HG03558 (cell line): ENCODE results near the gene CCS.
"Not testable (repeated sequence)": the region's sequence is repeated elsewhere in the genome, so short reads cannot be mapped to it uniquely, and the experiment has no call there.

Experiments
- ATAC-seq: cut with Tn5 transposase; IDR thresholded peaks from one replicate; pipeline ENCODE4 v1.9.1; 2021; ENCODE audit warnings: moderate number of reproducible peaks; ENCODE audit not compliant: unreplicated experiment; ENCODE audit errors: extremely low read depth

Gene CCS

DNA sequence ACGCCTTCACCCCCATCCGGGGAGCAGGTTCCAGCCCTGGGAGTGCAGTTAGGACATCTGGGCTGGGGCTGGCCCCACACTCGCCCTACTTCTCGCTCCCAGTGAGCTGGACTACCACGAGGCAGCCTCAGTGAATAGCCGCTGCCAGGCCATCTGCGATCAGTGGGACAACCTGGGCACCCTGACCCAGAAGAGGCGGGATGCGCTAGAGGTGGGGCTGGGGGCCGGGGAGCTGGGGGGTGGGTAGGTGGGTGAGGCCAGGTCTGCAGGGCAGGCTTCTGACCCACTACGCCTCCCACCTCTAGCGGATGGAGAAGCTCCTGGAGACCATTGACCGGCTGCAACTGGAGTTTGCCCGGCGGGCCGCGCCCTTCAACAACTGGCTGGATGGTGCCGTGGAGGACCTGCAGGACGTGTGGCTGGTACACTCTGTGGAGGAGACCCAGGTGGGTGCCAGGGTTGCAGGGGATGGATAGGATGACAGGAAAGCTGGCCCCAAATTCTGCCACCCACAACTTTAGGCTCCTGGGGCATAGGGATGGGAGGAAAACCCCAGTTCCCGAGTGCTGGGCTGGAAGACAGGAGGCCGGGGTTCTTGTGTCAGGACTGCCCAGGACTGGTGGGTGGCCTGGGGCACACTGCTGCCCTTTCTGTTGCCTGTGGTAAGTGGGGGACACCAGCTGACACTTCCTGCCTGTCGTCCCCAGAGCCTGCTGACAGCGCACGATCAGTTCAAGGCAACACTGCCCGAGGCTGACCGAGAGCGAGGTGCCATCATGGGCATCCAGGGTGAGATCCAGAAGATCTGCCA lies 32.9 kb upstream of the CCS start:
- ATAC-seq: no peak

DNA sequence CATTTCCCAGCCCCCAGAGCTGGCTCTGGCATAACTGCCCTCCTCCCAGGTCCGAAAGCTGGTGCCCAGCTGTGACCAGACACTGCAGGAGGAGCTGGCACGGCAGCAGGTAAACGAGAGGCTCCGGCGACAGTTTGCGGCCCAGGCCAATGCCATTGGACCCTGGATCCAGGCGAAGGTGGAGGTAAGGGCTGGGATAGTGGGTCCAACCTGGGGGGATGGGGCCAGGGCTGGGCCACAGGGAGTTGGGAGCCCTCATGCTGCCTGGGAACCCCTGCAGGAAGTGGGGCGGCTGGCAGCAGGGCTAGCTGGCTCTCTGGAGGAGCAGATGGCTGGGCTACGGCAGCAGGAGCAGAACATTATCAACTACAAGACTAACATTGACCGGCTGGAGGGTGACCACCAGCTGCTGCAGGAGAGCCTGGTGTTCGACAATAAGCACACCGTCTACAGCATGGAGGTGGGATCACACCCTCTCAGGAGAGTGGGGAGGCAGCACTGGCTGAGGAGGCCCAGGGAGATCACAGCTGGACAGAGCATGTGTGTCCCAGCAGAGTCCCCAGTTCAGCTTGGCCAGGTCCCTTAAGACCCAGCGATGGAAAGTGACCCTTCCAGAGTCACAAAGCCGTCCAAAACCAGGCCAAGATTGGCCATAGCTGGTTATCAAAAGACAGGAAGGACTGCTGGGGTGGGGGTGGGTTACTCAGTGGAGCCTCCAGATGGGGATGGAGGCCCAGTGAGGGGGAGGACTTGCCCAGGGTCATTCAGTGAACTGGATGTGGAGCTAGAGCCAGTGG lies 31.6 kb upstream of the CCS start:
- ATAC-seq: no peak

DNA sequence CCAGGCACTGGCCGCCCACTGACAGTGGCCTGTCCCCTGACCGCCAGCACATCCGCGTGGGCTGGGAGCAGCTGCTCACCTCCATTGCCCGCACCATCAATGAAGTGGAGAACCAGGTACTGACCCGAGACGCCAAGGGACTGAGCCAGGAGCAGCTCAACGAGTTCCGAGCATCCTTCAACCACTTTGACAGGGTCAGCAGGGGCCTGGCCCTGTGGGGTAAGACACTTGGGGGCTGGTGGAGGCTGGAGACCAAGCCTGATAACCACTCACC lies 31.1 kb upstream of the CCS start:
- ATAC-seq: no peak

DNA sequence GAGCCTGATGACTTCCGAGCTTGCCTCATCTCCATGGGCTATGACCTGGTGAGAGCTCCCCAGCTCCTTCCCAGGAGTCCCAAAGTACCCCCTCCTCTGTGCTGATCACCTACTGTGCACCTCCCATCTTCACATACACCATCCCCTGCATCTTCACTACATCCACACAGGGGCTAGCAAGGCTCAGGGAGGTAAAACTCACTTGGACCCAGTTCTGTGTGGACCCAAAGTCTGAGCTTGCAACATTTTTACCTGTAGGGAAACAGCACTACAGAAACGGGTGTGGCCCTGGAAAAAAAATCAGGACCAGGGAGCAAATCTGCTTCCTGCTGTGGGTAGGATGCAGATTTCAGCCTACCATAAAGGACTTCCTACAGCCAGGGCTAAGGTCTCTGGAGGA lies 30.7 kb upstream of the CCS start:
- no peak for ATAC-seq

DNA sequence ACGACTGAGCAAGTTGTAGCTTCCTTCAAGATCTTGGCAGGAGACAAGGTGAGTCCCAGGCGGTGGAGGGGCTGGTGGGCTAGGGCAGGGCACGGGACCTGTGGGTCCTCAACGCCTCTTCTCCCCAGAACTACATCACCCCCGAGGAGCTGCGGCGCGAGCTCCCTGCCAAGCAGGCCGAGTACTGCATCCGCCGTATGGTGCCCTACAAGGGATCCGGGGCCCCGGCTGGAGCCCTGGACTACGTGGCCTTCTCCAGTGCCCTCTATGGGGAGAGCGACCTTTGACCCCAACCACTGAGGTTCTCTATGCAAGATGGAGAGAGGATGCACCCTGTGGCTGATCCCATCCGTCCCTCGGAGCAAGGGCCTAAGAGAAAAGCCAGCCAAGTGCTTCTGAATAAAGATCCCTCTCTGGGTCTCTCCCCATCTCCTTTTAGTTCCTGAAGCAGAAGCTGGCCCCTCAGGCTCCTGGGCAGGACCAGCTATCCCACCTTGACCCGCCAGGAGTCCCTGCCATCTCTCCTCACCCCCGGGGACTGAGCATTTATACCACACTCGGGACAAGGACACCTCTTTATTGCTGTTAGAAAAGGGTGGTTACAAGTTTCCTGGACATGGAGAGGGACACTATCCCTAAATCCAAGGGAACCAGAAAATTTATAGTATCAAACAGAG lies 29.9 kb upstream of the CCS start:
- no peak for ATAC-seq

DNA sequence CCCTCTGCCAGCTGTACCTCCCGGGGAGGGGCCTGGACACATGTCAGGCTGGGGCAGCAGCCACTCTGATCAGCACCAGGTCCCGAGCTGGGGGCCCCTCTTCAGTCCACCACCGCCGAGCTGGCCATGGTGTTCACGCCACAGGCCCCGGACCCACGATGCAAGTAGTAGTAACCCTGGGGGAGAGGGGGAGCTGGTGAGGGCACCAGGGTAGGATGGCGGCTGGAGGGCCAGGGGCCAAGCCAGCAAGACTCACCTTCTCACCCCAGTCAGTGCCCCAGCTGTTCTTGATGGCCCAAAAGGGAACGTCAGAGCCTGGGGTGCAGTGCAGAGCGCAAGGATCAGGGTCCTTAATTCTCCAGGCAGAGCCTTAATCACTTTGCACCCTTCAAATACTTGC lies 29.2 kb upstream of the CCS start:
- no peak for ATAC-seq

DNA sequence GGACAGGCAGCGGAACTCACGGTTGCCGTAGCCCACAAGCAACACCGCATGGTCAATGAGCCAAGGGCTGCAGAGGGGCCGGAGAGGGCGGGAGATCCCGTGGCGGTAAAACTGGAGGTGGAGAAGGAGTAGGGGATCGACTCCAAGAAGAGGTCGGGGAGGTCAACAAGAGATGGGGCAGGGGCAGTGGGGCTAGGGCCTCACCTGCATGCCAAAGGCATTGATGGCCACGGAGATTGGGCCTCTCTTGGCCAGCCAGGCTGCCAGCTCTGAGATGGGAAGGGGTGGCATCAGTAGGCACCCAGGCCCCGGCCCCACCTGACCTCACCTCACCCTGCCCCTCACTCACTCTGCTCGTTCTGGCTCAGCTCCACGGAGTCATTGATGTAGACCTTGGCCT lies 28.4 kb upstream of the CCS start:
- no peak for ATAC-seq

DNA sequence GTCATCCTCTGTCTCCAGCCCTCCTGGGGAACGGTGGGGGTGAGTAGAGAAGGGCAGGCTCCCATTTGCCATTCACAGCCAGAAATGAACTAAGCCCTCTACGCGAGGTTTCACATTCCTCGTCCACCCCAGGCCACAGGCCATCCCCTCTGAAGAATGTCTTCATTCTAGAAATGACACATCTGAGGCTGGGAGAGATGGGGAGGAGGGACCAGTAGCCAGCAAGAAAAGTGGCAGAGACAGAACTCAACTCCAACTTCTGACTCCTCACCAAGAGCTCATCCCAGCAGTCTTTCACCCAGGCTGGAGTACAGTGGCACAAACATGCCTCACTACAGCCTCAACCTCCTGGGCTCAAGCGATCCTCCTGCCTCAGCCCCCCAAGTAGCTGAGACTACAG lies 28.0 kb upstream of the CCS start:
- ATAC-seq: no peak

DNA sequence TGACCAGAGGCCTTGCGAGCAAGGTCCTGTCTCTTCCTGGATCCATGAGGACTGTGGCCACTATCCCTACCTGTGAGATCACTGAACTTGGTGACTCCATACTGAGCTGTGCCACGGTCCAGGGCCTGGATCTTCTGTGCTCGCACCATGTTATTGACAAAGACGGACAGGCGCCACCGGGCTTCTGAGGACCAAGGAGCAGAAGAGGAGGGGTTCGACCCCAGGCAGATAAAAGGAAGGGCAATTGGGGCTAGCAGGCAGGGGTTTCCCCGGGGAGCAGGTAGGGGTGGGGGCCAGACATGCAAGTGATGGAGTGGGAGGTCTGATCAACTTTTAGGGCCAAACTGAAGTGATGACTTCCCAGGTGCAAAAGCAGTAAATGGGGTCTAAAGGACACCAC lies 26.8 kb upstream of the CCS start:
- no peak for ATAC-seq

DNA sequence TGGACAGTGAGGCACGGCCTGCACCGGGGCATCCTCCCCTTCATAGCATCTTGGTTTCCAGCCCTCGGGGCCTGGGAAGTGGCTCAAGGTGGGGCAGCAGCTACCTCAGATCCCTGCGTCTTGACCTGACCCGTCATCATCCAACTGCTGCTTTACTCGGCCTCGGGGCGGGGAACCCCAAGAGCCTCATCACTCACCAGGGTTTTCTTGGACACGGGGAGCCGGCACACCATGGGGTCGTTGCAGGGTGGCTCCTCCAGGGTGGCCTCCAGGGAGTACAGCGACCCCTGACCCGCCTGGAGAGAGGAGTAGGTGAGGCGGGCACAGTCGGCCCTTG lies 25.2 kb upstream of the CCS start:
- ATAC-seq: no peak

DNA sequence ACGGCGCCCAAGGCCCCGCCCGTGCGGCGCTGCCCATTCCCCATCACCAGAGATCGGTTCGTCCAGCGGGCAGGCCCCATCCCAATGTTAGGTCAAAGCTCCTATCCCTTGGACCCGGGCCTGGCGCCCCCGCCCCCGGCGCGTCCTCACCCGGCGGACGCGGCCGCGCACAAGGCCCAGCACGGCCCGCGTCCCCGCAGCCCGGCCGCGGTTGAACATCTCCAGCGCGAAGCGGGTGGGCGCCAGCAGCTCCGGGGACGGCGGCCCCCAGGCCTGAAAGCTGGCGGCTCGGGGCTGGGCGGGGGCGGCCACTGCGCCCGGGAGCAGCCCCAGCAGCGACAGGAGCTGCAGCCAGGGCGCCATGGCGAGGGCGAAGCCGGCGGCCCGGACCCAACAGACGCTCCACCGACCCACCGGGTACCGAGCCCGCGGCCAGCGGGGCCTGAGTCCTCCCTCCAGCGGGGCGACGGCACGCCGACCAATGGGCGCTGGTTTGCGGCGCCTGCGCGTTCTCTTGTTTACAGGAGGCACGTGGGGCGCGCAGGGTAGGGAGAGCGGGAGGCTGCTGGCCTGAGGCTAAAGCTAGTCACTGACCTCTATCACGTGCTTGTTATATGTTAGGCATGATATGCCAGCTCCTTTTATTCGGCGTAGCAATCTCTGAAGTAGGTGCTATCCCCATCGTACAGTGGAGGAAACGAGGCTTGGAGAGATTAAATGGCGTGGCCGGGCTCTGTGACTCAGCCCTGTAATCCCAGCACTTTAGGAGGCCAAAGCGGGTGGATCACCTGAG lies 24.7 kb upstream of the CCS start, which contains the start of gene CTSF:
Gene CTSF (minus strand): TSS at position 483 of the 793 bp plus-strand sequence. CDS start 120 bp downstream, at position 363.
- no peak for ATAC-seq

DNA sequence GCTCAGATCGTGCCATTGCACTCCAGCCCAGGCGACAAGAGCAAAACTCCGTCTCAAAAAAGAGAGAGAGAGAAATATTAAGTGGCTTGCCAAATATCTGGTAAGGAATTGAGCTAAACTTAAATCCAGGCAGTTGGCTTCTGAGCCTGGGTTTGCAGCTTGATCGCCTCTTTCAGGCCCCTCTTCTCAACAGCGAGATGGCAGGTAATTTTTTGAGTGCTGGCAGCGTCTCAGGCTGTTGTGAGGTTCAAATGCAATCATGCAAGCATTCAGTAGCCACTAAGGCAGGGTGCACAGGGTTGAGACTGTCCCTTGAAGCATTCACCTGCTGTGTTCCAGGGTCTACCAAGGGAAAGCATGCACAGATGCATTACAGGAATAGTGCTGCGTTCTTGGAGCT lies 23.9 kb upstream of the CCS start:
- no peak for ATAC-seq

DNA sequence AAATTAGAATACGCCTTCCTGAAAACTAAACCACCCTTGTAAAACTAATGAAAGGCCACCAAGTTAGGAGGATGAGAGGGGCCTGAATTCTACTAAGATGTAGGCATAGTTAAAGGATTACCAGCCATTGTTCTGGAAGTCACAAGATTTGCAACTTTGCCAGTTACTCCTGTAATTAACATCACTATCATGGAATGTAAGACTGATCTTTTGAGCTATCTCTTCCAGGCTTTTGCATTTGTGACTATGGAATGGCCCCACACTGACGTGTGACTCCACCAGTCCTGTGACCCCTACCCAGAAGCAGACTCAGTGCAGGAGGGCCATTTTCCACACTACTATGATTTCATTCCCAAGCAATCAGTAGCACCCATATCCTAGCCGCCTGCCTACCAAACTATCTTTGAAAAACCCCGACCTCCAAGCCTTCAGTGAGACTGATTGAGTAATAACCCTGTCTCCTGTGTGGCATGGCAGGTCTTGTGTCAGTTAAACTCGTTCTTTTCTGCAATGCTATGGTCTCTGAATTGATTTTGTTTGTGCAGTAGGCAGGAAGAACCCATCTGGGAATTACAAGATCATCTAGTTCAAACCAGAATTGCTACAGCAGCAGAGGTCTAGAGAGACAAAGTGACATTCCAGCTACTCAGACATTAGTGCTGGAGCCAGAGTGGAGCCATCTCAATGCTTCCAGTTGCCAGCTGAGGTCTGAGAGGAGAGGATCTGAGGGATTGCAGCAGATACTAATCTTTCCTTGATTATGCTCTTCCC lies 22.7 kb upstream of the CCS start:
- no peak for ATAC-seq

DNA sequence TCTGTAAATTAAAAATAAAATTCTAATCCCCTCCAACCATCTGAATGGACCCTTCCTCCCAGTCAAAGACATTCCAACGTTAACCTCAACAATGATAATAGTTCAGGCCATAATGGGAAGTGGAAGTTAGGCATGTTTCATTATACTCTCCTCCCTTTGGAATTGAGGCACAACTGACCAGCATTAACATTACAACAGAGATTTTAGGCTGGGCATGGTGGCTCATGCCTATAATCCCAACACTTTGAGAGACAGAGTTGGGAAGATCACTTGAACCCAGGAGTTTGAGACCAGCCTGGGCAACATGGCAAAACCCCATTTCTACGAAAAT lies 22.2 kb upstream of the CCS start:
- no peak for ATAC-seq

DNA sequence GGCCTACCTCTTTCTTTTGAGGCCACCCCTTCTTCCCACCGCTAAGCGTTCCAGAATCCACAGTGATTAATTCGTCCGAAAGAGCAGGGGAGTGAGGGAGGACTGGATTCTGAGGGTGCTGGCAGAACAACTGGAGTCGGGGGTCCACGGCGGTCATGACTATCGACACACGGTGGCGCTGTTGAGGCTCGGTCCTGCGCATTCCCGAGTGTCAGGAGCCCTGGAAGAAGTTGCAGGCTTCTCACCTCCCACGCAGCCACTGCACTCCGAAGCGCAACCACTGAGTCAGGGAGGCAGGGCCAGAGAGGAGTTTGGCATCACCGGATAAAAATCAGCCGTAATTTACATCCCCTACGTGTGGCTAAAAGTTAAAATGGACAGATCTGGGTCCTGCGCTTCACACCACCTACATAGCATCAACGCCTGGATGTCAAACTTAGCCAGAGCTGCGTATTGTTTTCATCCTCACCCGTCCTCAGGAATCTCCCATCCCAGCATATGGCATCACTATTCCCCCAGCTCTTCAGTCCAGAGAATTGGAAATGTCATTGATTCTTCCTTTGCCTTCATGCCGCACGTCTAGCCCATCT lies 13.9 kb upstream of the CCS start:
- no peak for ATAC-seq

DNA sequence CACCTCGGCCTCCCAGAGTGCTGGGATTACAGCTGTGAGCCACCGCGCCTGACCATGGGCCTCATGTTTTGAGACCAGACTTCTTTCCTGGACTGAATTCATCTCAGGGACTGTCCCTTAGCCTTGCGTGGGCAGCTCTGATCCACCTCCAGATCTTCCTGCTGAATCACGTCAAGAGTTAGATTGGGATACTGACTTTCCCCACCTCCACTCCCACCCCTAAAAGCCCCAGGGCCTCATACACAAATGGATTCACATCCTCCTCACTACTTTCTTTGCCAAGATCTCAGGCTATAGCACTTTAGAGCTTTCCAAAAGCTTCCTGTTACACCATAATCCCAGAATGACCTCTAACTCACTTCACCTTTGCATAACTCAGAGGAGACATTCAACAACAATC lies 12.2 kb upstream of the CCS start:
- ATAC-seq: no peak

DNA sequence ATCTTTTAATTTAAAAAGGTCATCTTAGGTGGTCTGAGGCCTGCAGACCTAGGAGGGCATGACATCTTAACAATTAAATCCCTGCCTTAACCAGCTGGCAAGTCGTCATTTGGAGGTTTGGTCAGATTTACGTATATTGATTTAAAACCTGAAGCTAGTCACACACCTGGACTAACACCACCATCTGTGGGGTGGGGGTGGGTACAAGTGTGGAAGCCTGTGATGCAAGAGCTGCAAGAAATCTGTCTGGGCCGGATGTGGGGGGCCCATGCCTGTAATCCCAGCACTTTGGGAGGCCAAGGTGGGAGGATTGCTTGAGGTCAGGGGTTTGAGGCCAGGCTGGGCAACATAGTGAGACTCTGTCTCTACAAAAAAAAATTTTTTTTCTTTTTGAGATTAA lies 11.7 kb upstream of the CCS start:
- no peak for ATAC-seq

DNA sequence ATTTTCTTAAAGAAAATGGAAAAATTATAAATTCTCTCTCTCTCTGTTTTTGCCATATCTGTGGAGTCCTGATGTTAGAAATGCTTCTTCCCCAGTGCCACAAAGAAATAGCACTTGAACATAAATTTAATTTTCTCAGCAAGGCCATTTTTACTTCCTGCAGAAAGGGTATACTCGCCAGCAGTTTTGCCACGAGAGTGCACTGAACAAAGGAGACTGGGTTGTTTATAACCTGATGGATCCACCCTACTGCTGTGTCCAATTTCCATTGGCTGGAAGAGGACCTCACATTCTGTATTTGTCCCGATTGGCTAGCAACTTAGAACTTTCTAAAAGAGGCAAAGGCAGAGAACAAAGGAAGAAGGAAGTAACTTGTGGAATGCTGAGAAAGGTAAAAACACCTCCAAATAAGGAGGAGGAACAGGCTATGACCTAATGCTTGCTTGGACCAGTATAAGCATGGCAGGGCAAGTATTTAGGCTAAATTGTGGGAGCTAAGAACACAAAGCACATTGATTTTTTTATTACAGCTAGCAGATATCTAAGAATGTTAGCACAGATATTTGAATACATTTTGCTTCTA lies 10.3 kb upstream of the CCS start:
- not testable (repeated sequence) for ATAC-seq

DNA sequence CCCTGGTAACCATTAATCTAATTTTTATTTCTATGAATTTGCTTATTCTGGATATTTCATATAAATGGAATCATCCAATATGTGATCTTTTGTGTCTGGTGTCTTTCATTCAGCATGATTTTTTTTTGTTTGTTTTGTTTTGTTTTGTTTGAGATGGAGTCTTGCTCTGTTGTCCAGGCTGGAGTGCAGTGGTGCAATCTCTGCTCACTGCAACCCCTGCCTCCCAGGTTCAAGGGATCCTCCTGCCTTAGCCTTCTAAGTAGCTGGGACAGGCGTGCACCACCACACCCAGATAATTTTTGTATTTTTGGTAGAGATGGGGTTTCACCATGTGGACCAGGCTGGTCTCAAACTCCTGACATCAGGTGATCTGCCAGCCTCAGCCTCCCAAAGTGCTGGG lies 7.5 kb upstream of the CCS start:
- ATAC-seq: not testable (repeated sequence)
